ENCODE data around the gene BEND4. TPM values are rescaled to one million over a fixed set of nuclear protein-coding genes. Genes with fewer than 3 reads are reported as not detected.

BEND4 gene
- total RNA-seq, 1 experiment from 2014 or later: not detected

DNA sequence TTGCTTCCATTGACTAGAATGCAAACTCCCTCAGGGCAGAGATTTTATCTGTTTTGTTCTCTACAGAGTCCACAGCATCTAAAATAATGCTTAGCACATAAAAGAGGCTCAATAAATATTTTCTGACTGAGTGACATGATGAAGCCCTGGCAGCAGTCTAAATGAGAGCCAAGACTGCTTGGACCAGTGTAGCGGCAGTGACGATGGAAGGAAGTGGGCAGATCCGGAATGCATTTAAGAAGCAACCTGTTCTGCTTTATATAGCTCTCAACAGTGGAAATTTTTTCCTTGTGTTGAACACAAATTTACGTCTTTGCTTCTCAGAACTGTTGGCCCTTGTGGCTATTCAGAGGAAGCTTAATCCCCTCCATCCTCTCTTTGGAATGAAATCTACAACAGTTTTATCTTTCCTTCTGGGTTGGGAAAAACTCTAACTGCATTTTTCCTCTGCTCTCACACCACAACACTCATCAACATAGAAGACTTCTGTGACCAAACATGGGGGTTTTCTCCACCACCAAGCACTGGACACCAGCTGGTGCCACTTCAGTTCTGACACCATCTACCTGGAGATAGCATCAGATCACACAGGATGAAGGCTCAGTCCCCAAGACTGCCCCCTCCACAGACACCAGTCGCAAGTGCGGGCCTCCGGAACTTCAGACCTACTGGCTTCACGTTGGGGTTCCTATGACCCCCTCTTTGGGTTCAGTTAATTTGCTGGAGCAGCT is 7.0 kb upstream of the BEND4 start:
- Histone ChIP-seq H3K9me3 (ENCODE audit: insufficient read depth, low read depth) (no peaks in the 10 kb centered on the region), H3F3A (ENCODE audit: insufficient read depth, low read depth) (no peaks in the 10 kb centered on the region), H3K4me3 (no peak overlapping the region), H3K27me3 (ENCODE audit: insufficient read depth, low read depth) (peaks cover 39% of the 10 kb centered on the region), H3K27ac (no peak overlapping the region), H4K20me1 (ENCODE audit: insufficient read depth) (no peaks in the 10 kb centered on the region), H3K36me3 (ENCODE audit: low read depth) (no peaks in the 10 kb centered on the region), H2AFZ (no peak overlapping the region), H3K79me2 (ENCODE audit: low read depth) (no peaks in the 10 kb centered on the region), H3K4me1 (replicated peaks; ENCODE audit: insufficient read depth) (no peaks in the 10 kb centered on the region), H3K9me2 (ENCODE audit: insufficient read depth) (no peaks in the 10 kb centered on the region), H3K4me2 (no peak overlapping the region)
- CTCF ChIA-PET: no interaction called here
- TF ChIP-seq, protein P1, sequence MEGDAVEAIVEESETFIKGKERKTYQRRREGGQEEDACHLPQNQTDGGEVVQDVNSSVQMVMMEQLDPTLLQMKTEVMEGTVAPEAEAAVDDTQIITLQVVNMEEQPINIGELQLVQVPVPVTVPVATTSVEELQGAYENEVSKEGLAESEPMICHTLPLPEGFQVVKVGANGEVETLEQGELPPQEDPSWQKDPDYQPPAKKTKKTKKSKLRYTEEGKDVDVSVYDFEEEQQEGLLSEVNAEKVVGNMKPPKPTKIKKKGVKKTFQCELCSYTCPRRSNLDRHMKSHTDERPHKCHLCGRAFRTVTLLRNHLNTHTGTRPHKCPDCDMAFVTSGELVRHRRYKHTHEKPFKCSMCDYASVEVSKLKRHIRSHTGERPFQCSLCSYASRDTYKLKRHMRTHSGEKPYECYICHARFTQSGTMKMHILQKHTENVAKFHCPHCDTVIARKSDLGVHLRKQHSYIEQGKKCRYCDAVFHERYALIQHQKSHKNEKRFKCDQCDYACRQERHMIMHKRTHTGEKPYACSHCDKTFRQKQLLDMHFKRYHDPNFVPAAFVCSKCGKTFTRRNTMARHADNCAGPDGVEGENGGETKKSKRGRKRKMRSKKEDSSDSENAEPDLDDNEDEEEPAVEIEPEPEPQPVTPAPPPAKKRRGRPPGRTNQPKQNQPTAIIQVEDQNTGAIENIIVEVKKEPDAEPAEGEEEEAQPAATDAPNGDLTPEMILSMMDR (conservative IDR thresholded peaks at IDR 0.05): no peak
- no peak for TF ChIP-seq EZH2 (IDR thresholded peaks at IDR 0.05; ENCODE audit: low read depth)
- intact Hi-C loops (cut with micrococcal nuclease; ENCODE audit: unreplicated experiment): no loop called here
- DNase-seq: no peak
- no TSS peak for BruUV-seq (replicated peaks)
- POLR2A ChIA-PET (ENCODE audit: unreplicated experiment): no interaction called here

DNA sequence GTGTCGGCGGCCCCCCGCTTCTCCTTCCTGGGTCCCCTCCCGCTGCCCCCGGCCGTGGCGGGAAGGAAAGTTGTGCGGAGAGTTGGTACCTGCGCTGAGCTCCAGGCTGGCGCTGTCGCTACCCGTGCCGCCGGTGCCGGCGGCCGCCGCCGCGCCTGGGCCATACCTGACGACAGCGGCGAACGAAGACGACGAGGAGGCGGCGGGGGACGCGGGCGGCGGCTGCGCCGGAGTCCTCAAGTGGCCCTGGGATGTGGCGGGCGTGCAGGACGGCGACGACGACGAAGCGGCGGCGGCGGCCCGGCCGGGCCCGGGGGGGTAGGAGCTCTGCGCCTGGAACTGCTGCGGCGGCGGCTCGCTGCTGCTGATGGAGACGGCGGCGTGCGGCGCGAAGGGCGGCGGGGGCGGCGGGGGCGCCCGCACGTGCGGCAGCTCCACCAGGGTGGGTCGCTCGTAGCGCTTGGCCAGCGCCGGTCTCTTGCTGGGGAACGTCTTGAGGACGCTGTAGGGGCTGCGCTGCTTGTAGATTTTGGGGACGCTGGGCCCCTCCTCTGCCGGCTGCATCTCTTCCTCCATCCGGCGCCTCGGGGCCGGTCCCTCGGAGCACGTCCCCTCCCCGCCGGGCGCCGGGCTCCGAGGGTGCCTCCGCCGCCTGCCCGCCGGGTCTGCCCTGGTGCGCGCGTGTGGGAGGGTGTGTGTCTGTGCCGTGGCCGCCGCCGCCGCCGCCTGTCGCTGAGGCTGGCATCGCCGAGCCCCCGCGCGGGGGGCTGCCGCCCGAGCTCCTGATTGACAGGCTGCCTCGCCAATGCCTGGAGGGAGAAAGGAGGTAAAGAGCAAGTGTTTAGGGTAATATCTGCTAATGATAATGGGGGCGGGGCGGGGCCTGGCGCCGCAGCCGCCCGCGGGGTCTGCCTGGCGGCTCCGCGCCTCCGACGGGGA is 618 bp downstream of the BEND4 start:
- H4K20me1 ChIP-seq (ENCODE audit: insufficient read depth): no peaks in the 10 kb centered on the region
- POLR2A ChIA-PET (ENCODE audit: unreplicated experiment): no interaction called here
- H3K9me2 ChIP-seq (ENCODE audit: insufficient read depth): no peaks in the 10 kb centered on the region
- BruUV-seq (replicated peaks): no TSS peak
- H3F3A ChIP-seq (ENCODE audit: insufficient read depth, low read depth): no peaks in the 10 kb centered on the region
- CTCF ChIA-PET: no interaction called here
- intact Hi-C loops (cut with micrococcal nuclease; ENCODE audit: unreplicated experiment): no loop called here
- no peaks in the 10 kb centered on the region for H3K9me3 ChIP-seq (ENCODE audit: insufficient read depth, low read depth)
- DNase-seq: no peak
- H3K36me3 ChIP-seq (ENCODE audit: low read depth): no peaks in the 10 kb centered on the region
- H3K4me3 ChIP-seq: no peak overlapping the region
- H2AFZ ChIP-seq: no peak overlapping the region
- no peak overlapping the region for H3K4me2 ChIP-seq
- no peak for TF ChIP-seq EZH2 (IDR thresholded peaks at IDR 0.05; ENCODE audit: low read depth)
- TF ChIP-seq, protein P1 (conservative IDR thresholded peaks at IDR 0.05): no peak
- H3K27ac ChIP-seq: no peak overlapping the region
- peaks cover 13% of the 10 kb centered on the region; the same call in 1 of the 2 replicates for H3K27me3 ChIP-seq (ENCODE audit: insufficient read depth, low read depth)
- H3K79me2 ChIP-seq (ENCODE audit: low read depth): no peaks in the 10 kb centered on the region
- H3K4me1 ChIP-seq (replicated peaks; ENCODE audit: insufficient read depth): no peaks in the 10 kb centered on the region

DNA sequence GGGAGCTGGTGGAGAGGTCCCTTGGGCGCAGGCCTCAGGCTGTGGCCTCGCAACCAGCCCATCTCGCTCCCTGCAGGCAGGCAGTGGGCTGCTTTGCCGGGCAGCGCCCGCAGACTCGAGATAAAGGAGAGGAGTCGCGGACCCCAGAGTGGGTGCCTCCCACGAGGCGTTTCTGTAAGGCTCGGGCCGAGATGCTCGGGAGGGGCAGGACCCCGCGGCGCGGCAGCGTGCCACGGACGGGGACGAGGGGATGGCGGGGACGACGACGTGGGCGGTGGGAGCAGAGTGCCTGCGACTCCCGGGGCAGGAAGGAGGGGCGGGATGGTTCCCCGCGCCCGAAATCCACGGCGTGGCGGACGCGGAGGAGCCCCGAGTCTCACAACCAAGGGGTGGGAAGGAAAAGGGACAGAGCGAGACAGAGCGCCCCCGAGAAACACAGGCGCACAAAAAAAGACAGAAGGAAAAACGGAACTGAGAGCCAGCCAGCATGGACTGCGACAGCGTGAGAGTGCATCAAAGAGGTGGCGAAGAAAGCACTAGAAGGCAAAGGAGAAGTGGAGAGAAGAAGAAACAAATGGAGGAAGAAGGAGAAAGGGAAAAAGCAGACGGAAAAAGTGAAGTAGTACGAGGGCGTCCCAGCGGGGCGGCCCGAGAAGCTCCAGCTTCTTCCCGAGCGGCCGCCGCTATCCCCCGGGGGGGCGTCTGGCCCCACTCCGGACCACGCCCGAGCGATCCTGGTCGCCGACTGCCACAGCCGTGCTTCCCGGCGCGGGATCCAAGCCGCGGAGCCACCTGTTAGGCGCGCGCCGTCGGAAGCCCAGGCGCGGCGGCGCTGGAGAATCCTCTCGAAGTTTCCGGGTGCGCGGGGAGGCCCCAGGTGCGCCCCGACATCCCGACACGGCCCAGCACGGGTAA is 1.5 kb downstream of the BEND4 start:
- POLR2A ChIA-PET (ENCODE audit: unreplicated experiment): no interaction called here
- Histone ChIP-seq H4K20me1 (ENCODE audit: insufficient read depth) (no peaks in the 10 kb centered on the region), H3F3A (ENCODE audit: insufficient read depth, low read depth) (no peaks in the 10 kb centered on the region), H3K36me3 (ENCODE audit: low read depth) (no peaks in the 10 kb centered on the region), H3K27ac (no peak overlapping the region), H3K9me3 (ENCODE audit: insufficient read depth, low read depth) (no peaks in the 10 kb centered on the region), H3K9me2 (ENCODE audit: insufficient read depth) (no peaks in the 10 kb centered on the region), H2AFZ (no peak overlapping the region), H3K4me2 (no peak overlapping the region), H3K4me1 (replicated peaks; ENCODE audit: insufficient read depth) (no peaks in the 10 kb centered on the region), H3K4me3 (no peak overlapping the region), H3K79me2 (ENCODE audit: low read depth) (no peaks in the 10 kb centered on the region), H3K27me3 (ENCODE audit: insufficient read depth, low read depth) (peaks cover 9% of the 10 kb centered on the region)
- no TSS peak for BruUV-seq (replicated peaks)
- intact Hi-C loops (cut with micrococcal nuclease; ENCODE audit: unreplicated experiment): no loop called here
- TF ChIP-seq, protein P1 (conservative IDR thresholded peaks at IDR 0.05): no peak
- TF ChIP-seq EZH2 (IDR thresholded peaks at IDR 0.05; ENCODE audit: low read depth): no peak
- CTCF ChIA-PET: no interaction called here
- DNase-seq: no peak
